Fibroblast of the conjunctiva (primary cell): ENCODE results near the gene ASCL1.

ENCODE experiments used
- DNase-seq: peaks from one replicate; pipeline ENCODE4 v3.0.0-alpha.2; 2010; ENCODE audit warnings: low read depth

The ASCL1 gene

DNA sequence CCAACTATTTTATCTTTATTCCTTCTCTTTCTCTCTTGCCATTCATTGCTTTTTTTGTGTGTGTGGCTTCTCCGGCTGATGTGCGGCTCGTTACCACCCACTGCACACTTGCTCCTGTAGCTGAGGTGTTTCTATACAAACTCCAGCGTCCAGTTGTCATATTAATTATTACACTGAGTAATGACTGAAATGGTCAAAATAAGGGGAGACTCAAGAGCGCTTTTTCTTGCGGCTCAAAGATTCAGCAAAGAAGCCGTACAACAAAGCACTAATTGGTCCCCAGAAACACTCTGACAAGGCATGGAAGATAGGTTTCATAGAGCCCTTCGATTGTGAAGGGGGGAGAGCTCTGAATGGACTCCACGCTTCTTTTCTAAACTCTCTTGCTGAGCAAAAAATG lies 5.6 kb upstream of the ASCL1 start:
- DNase-seq = no peak

DNA sequence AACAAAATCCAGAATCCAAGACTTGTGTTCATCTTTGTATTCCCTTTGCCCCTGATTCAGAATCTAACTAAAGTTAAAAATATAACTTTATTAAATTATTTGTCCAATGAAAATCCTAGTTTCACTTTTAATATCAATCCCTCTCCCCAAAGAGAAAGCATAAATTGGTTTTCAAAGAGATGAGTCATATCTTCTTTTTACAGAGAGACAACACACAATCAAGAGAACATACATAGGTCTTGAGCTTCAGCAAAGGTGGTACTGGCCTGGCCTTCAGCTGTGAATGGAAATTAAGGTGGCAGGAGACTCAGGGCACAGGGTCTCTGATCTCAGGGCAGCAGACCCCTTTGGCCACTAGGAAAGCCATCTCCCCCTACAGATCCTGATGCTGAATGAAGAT lies 4.3 kb upstream of the ASCL1 start:
- no peak for DNase-seq

DNA sequence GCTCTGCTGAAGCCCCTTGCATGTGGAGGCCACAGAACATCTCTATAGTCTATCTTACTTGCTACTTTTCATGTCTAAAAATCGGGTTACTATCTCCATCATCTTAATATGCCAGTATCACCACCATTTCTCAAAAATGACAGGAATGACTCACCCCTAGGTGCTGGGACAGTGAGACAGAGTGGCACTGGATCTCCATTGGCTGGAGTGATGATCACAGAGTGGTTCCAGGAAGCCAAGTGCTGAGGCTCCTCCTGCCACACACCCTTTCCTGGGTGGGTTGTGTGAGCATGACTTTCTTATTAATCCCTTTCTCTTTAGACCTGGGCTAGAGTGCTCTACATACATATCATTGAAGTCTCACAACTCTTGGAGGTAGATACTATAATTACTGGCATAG lies 3.3 kb upstream of the ASCL1 start:
- no peak for DNase-seq

DNA sequence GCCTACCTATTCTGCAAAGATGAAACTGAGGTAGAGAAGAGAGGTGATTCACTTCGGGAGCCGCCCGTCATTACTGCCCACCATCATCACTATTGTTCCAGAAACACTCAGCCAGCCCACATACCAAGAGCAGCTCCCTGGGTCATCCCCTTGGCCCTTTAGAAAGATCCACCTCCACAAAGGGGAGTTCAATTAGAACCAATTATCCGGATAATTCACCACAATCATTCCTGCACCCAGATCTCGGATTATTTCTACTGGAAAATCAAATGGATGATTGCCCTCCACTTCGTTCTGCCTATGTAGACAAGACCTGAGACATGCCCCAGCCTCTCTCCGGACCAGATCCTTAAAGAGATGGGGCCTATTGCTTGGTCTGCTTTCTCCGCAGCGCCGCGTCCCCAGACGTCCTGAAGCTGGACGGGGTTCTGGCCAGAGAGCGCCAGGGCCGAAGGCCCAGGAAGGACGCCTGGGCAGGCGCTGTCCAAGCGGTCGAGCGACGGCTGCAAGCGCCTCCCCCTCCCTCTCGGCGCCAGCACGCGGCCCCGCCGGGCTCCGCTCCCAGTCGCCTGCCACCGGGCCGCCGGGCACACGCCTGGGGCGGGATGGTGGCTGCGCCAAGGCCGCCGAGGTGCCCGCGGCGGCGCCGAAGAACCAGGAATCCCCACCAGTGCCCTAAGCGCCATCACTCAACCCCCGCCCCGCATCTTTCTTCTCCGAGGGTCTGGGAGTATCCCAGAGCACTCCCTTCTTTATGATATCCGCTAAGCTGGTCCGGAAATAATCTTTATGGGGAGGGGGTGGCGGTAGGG lies 1.3 kb upstream of the ASCL1 start:
- no peak for DNase-seq

GRCh38 chr12:102956738-102957327 lies 641 bp upstream of the ASCL1 start:
- no peak for DNase-seq

GRCh38 chr12:102958073-102958829 lies 777 bp downstream of the ASCL1 start:
- DNase-seq = no peak

- DNase-seq = no peak
These were observed 1.3 kb downstream of the ASCL1 start for GRCh38 chr12:102958830-102959176.

DNA sequence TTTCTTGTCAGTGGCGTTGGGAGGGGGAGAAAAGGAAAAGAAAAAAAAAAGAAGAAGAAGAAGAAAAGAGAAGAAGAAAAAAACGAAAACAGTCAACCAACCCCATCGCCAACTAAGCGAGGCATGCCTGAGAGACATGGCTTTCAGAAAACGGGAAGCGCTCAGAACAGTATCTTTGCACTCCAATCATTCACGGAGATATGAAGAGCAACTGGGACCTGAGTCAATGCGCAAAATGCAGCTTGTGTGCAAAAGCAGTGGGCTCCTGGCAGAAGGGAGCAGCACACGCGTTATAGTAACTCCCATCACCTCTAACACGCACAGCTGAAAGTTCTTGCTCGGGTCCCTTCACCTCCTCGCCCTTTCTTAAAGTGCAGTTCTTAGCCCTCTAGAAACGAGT lies 1.9 kb downstream of the ASCL1 start:
- no peak for DNase-seq

GRCh38 chr12:102960766-102961465 lies 3.4 kb downstream of the ASCL1 start:
- no peak for DNase-seq

GRCh38 chr12:102961466-102961855 lies 4.0 kb downstream of the ASCL1 start:
- DNase-seq = no peak

GRCh38 chr12:102962532-102962931 lies 5.1 kb downstream of the ASCL1 start:
- no peak for DNase-seq

GRCh38 chr12:102962986-102963385 lies 5.5 kb downstream of the ASCL1 start:
- DNase-seq = no peak

DNA sequence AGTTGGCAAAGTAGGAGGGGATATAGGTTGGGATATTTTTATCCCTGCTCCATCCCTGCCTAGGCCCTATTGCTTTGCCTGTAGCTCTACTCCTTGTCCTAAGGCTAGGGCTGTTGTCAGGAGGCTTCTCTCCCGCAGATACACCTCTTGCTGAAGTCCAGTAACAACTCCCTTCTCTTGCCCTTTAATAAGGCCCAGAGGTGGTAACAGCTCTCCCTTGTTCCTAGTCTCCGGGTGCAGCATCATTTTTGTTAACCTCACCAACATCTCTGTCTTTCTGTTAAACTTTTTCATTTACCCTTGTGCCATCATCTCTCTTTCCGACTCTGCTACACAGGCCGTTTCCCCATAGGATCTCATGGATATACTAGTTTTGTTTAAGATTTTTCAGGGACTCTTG lies 6.3 kb downstream of the ASCL1 start:
- DNase-seq = no peak

- no peak for DNase-seq
These were observed 7.4 kb downstream of the ASCL1 start for GRCh38 chr12:102964872-102965271.

DNA sequence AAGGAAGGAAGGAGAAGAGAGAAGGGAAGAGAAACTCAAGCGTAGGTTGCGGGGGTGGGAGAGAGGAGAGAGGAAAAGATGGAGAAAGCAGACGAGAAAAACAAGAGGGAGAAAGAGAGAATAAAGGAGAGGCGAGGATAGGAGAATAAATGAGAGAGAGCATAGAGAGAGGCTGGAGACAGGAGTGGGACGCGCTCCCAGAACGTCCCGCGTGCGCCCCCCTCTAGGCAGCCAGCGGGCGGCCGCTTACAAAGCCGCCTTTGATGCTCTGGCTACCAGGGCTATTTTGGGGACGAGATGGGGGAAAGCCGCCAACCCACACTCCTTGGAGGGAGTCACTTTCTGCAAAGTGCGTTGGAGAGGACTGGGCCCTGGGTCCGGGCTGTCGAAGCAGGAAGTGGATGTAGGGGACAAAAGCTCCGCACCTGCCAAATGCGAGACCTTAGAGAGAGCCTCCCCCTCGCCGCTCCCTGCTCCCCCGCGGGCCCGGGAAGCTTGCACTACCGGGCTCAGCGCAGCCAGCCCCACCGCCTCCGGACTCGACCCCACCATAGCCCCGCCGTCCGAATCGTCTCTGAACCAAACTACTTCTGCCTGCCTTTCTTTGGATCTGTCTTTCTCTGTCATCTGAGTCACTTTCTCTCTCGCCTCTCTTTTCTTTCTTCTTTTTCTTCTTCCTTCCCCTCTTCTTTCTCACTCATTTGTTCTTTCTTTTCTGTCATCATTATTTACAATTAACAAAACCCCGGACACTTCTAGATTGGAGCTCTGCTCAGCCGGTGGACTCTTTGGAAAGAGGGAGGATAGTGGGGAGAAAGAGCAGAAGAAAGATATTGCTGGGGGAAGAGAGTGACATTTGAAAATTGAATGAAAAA lies 8.0 kb downstream of the ASCL1 start:
- no peak for DNase-seq

GRCh38 chr12:102966200-102966863 lies 8.9 kb downstream of the ASCL1 start:
- DNase-seq = no peak

- DNase-seq = no peak
These were observed 13.3 kb downstream of the ASCL1 start for GRCh38 chr12:102970780-102971179.

GRCh38 chr12:102971227-102971626 lies 13.8 kb downstream of the ASCL1 start:
- DNase-seq = no peak

DNA sequence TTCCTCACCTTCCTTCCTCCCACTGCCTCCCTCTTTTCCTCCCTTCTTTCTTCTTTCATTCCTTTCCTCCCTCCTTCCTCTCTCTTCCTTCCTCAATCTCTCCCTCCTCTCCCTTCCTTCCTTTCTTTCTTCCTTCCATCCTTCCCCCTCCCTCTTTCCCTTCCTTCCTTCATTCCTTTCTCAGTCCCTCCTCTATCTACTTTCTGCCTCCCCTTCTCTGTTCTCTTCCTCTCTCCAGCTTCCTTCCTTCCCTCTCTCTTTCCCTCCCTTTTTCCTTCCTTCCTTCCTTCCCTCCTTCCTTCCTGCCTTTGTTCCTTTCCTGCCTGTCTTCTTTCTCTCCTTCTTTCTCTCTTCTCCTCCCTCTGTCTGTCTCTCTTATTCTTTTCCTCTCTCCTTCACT lies 16.1 kb downstream of the ASCL1 start:
- DNase-seq = no peak

GRCh38 chr12:102976609-102977280 lies 19.3 kb downstream of the ASCL1 start:
- DNase-seq = no peak
